DMS79 (cell line): ENCODE measurements around the gene GOLGA6L6.
"Not testable (repeated sequence)": the region's sequence is repeated elsewhere in the genome, so short reads cannot be mapped to it uniquely, and the experiment has no call there.

Experiments
- DNase-seq: peaks from one replicate; lab custom pipeline; 2025; lab: John Stamatoyannopoulos, UW

The GOLGA6L6 gene

GRCh38 chr15:20541700-20542099 is at the start of gene GOLGA6L6:
TSS of gene GOLGA6L6 (minus strand) at chr15:20541800. CDS start at chr15:20541709, 91 bp downstream.
- DNase-seq: not testable (repeated sequence)

GRCh38 chr15:20590069-20590468 is 48.5 kb upstream of the GOLGA6L6 start:
- not testable (repeated sequence) for DNase-seq

GRCh38 chr15:20586821-20587220 is 45.2 kb upstream of the GOLGA6L6 start:
- DNase-seq: not testable (repeated sequence)

- DNase-seq: not testable (repeated sequence)
These were observed 41.1 kb upstream of the GOLGA6L6 start for GRCh38 chr15:20582726-20583115.

- DNase-seq: not testable (repeated sequence)
These were observed 40.6 kb upstream of the GOLGA6L6 start for GRCh38 chr15:20582109-20582725.

- not testable (repeated sequence) for DNase-seq
These were observed 39.9 kb upstream of the GOLGA6L6 start for GRCh38 chr15:20581261-20582108.

GRCh38 chr15:20579662-20580061 is 38.1 kb upstream of the GOLGA6L6 start:
- not testable (repeated sequence) for DNase-seq

- not testable (repeated sequence) for DNase-seq
These were observed 9.7 kb upstream of the GOLGA6L6 start for GRCh38 chr15:20551289-20551688.

- DNase-seq: not testable (repeated sequence)
These were observed 35.5 kb downstream of the GOLGA6L6 start for GRCh38 chr15:20505926-20506658.

GRCh38 chr15:20502839-20503238 is 38.8 kb downstream of the GOLGA6L6 start:
- not testable (repeated sequence) for DNase-seq

- not testable (repeated sequence) for DNase-seq
These were observed 39.9 kb downstream of the GOLGA6L6 start for GRCh38 chr15:20501512-20502222.

GRCh38 chr15:20497781-20498180 is 43.8 kb downstream of the GOLGA6L6 start:
- not testable (repeated sequence) for DNase-seq

GRCh38 chr15:20493035-20493434 is 48.6 kb downstream of the GOLGA6L6 start:
- DNase-seq: not testable (repeated sequence)

GRCh38 chr15:20492598-20492997 is 49.0 kb downstream of the GOLGA6L6 start:
- DNase-seq: not testable (repeated sequence)

- not testable (repeated sequence) for DNase-seq
These were observed 52.3 kb downstream of the GOLGA6L6 start for GRCh38 chr15:20489320-20489719.
